Skeletal muscle tissue (tissue), 4 donors: Measurements from ENCODE around the gene HBD. TPM values are rescaled to one million over a fixed set of nuclear protein-coding genes. Genes with fewer than 3 reads are reported as not detected.

Source experiments
- H3K27ac ChIP-seq: one replicate; pipeline ENCODE4 v1.7.0; 2013; ENCODE audit warnings: mild to moderate bottlenecking, low read depth, low read length, inconsistent platforms
- H3K27me3 ChIP-seq, 3 donors: one replicate each; pipeline ENCODE4 v1.7.0; 2013; ENCODE audit warnings: low read length in 3 of 3; ENCODE audit not compliant: control insufficient read depth in 3 of 3, insufficient read depth in 3 of 3
- H3K36me3 ChIP-seq, 3 donors: one replicate each; pipeline ENCODE4 v1.7.0; 2013; ENCODE audit warnings: low read length in 3 of 3; ENCODE audit not compliant: control insufficient read depth in 3 of 3, insufficient read depth in 3 of 3
- H3K4me1 ChIP-seq, 3 donors: one replicate each; pipeline ENCODE4 v1.7.0; 2013; ENCODE audit warnings: low read length in 3 of 3, mild to moderate bottlenecking in 3 of 3; ENCODE audit not compliant: control insufficient read depth in 3 of 3, insufficient read depth in 3 of 3
- H3K4me3 ChIP-seq, 3 donors: one replicate each; pipeline ENCODE4 v1.7.0; 2013; ENCODE audit warnings: low read length in 3 of 3
- H3K9ac ChIP-seq, 3 donors: one replicate each; pipeline ENCODE4 v1.7.0; 2013; ENCODE audit warnings: low read length in 3 of 3, mild to moderate bottlenecking in 3 of 3, moderate library complexity in 2 of 3, low read depth in 1 of 3
- H3K9me3 ChIP-seq, 3 donors: one replicate each; pipeline ENCODE4 v1.7.0; 2013; ENCODE audit warnings: low read length in 3 of 3; ENCODE audit not compliant: control insufficient read depth in 3 of 3
- total RNA-seq: library from RNA; depleted of rRNA; stranded (reverse); fragments of >200 nt; gene quantifications from one replicate; pipeline ENCODE4 v1.2.3, GENCODE V29; 2014
- donor health status: Osteomylitis.

Gene HBD
- total RNA-seq, 1 donor from 2014 or later, result not detected

- Histone ChIP-seq H3K9ac (no peak within 1 kb of the TSS), H3K4me1 (no peaks in the 10 kb centered on the region)
These were observed 7.5 kb downstream of the HBD start, which contains the start of gene HBB for GRCh38 chr11:5226732-5227310. Gene HBB (minus strand): TSS chr11:5227071. CDS start chr11:5227021, 50 bp downstream.

GRCh38 chr11:5225480-5225871 lies 8.8 kb downstream of the HBD start:
- Histone ChIP-seq H3K36me3 (no peaks in the 10 kb centered on the region), H3K4me1 (no peaks in the 10 kb centered on the region), H3K4me3 (no peak overlapping the region), H3K9me3 (no peaks in the 10 kb centered on the region), H3K9ac (no peak overlapping the region), H3K27ac (no peak overlapping the region), H3K27me3 (no peaks in the 10 kb centered on the region)

More at GRCh38 chr11:5226732-5227310, 7.5 kb downstream of the HBD start, which contains the start of gene HBB:
- Histone ChIP-seq H3K27me3 (no peaks in the 10 kb centered on the region), H3K4me3 (no peak within 1 kb of the TSS), H3K9me3 (no peaks in the 10 kb centered on the region), H3K36me3 (no peaks in the 10 kb centered on the region), H3K27ac (no peak within 1 kb of the TSS)

- no peak overlapping the region for H3K9ac ChIP-seq
- H3K36me3 ChIP-seq, result no peaks in the 10 kb centered on the region
- no peak overlapping the region for H3K4me3 ChIP-seq
- no peaks in the 10 kb centered on the region for H3K4me1 ChIP-seq
- H3K27me3 ChIP-seq, result no peaks in the 10 kb centered on the region
- H3K9me3 ChIP-seq, result no peaks in the 10 kb centered on the region
- no peak overlapping the region for H3K27ac ChIP-seq
These were observed 9.5 kb downstream of the HBD start for GRCh38 chr11:5224538-5225479.

- Histone ChIP-seq H3K36me3 (no peaks in the 10 kb centered on the region), H3K27ac (no peak overlapping the region), H3K27me3 (no peaks in the 10 kb centered on the region), H3K4me3 (no peak overlapping the region), H3K9ac (no peak overlapping the region), H3K4me1 (no peaks in the 10 kb centered on the region), H3K9me3 (no peaks in the 10 kb centered on the region)
These were observed 10.6 kb downstream of the HBD start for GRCh38 chr11:5223686-5224085.

GRCh38 chr11:5223146-5223545 lies 11.1 kb downstream of the HBD start:
- H3K36me3 ChIP-seq, result no peaks in the 10 kb centered on the region
- H3K27me3 ChIP-seq, result no peaks in the 10 kb centered on the region
- H3K4me1 ChIP-seq, result no peaks in the 10 kb centered on the region
- H3K9ac ChIP-seq, result no peak overlapping the region
- no peak overlapping the region for H3K27ac ChIP-seq
- no peaks in the 10 kb centered on the region for H3K9me3 ChIP-seq
- H3K4me3 ChIP-seq, result no peak overlapping the region

- Histone ChIP-seq H3K9ac (no peak overlapping the region), H3K27ac (no peak overlapping the region), H3K36me3 (no peaks in the 10 kb centered on the region), H3K4me1 (no peaks in the 10 kb centered on the region), H3K27me3 (no peaks in the 10 kb centered on the region), H3K9me3 (no peaks in the 10 kb centered on the region), H3K4me3 (no peak overlapping the region)
These were observed 23.9 kb downstream of the HBD start for GRCh38 chr11:5210376-5210885.

GRCh38 chr11:5204787-5205186 lies 29.5 kb downstream of the HBD start:
- H3K4me3 ChIP-seq, result no peak overlapping the region
- no peak overlapping the region for H3K27ac ChIP-seq
- H3K4me1 ChIP-seq, result no peaks in the 10 kb centered on the region
- no peaks in the 10 kb centered on the region for H3K9me3 ChIP-seq
- H3K9ac ChIP-seq, result no peak overlapping the region
- no peaks in the 10 kb centered on the region for H3K27me3 ChIP-seq
- no peaks in the 10 kb centered on the region for H3K36me3 ChIP-seq

GRCh38 chr11:5203366-5203765 lies 30.9 kb downstream of the HBD start:
- H3K4me3 ChIP-seq, result no peak overlapping the region
- H3K27me3 ChIP-seq, result no peaks in the 10 kb centered on the region
- no peaks in the 10 kb centered on the region for H3K4me1 ChIP-seq
- H3K27ac ChIP-seq, result no peak overlapping the region
- H3K9ac ChIP-seq, result no peak overlapping the region
- H3K9me3 ChIP-seq, result no peaks in the 10 kb centered on the region
- no peaks in the 10 kb centered on the region for H3K36me3 ChIP-seq

- H3K4me3 ChIP-seq, result no peak within 1 kb of the TSS
- H3K27ac ChIP-seq, result no peak within 1 kb of the TSS
- no peaks in the 10 kb centered on the region for H3K9me3 ChIP-seq
- H3K36me3 ChIP-seq, result no peaks in the 10 kb centered on the region
- no peaks in the 10 kb centered on the region for H3K4me1 ChIP-seq
- H3K27me3 ChIP-seq, result no peaks in the 10 kb centered on the region
- no peak within 1 kb of the TSS for H3K9ac ChIP-seq
These were observed 33.7 kb downstream of the HBD start, which contains the start of gene OR51V1 for GRCh38 chr11:5200582-5200981. Gene OR51V1 (minus strand): TSS chr11:5200682. CDS start chr11:5200682, 0 bp downstream.

- Histone ChIP-seq H3K9me3 (no peaks in the 10 kb centered on the region), H3K27me3 (no peaks in the 10 kb centered on the region), H3K27ac (no peak overlapping the region), H3K9ac (no peak overlapping the region), H3K36me3 (no peaks in the 10 kb centered on the region), H3K4me1 (no peaks in the 10 kb centered on the region), H3K4me3 (no peak overlapping the region)
These were observed 36.0 kb downstream of the HBD start for GRCh38 chr11:5198285-5198684.
